DMS 273 (cell line): Measurements from ENCODE around the gene AKAP6.

Experiments used
- DNase-seq: peaks from one replicate; lab custom pipeline; 2025; ENCODE audit not compliant: unreplicated experiment; lab: John Stamatoyannopoulos, UW

AKAP6 gene

GRCh38 chr14:32474478-32475195, 145.5 kb downstream of the AKAP6 start:
- DNase-seq: no peak

- DNase-seq: no peak
These were observed 147.4 kb downstream of the AKAP6 start for GRCh38 chr14:32476532-32476931.

GRCh38 chr14:32477396-32477795, 148.3 kb downstream of the AKAP6 start:
- DNase-seq: no peak

- DNase-seq: no peak
These were observed 149.0 kb downstream of the AKAP6 start for GRCh38 chr14:32478050-32478449.

- no peak for DNase-seq
These were observed 151.2 kb downstream of the AKAP6 start for GRCh38 chr14:32480337-32480736.

- no peak for DNase-seq
These were observed 152.6 kb downstream of the AKAP6 start for GRCh38 chr14:32481707-32482106.

- no peak for DNase-seq
These were observed 162.4 kb downstream of the AKAP6 start for GRCh38 chr14:32491416-32492016.

GRCh38 chr14:32492457-32492856, 163.4 kb downstream of the AKAP6 start:
- no peak for DNase-seq

GRCh38 chr14:32494609-32495434, 165.7 kb downstream of the AKAP6 start:
- no peak for DNase-seq

- no peak for DNase-seq
These were observed 166.3 kb downstream of the AKAP6 start for GRCh38 chr14:32495435-32495734.

GRCh38 chr14:32497248-32497647, 168.2 kb downstream of the AKAP6 start:
- DNase-seq: no peak

GRCh38 chr14:32507029-32507984, 178.2 kb downstream of the AKAP6 start:
- no peak for DNase-seq

GRCh38 chr14:32508281-32508680, 179.2 kb downstream of the AKAP6 start:
- DNase-seq: no peak

GRCh38 chr14:32509632-32510187, 180.6 kb downstream of the AKAP6 start:
- DNase-seq: no peak

- no peak for DNase-seq
These were observed 181.7 kb downstream of the AKAP6 start for GRCh38 chr14:32510815-32511214.

GRCh38 chr14:32512348-32512747, 183.2 kb downstream of the AKAP6 start:
- DNase-seq: no peak

GRCh38 chr14:32512813-32513212, 183.7 kb downstream of the AKAP6 start:
- no peak for DNase-seq

- peak; percentile 8 for DNase-seq
These were observed 184.5 kb downstream of the AKAP6 start for GRCh38 chr14:32513571-32514009.

GRCh38 chr14:32514236-32514635, 185.1 kb downstream of the AKAP6 start:
- DNase-seq: no peak

- no peak for DNase-seq
These were observed 185.6 kb downstream of the AKAP6 start for GRCh38 chr14:32514681-32515080.
